Activated CD4-positive, alpha-beta memory T cell treated with anti-CD3 and anti-CD28 coated beads, Interleukin-2, amount 10 ng/mL, durations not matched to agents 7 days and 5 days (primary cell): Measurements from ENCODE around the gene TNFRSF14. TPM values are rescaled to one million over a fixed set of nuclear protein-coding genes. Genes with fewer than 3 reads are reported as not detected.

Source experiments
- CTCF ChIA-PET: fragments of 350-600 bp; sonication (Branson Sonifier 250); formaldehyde crosslinking; loops from one replicate; lab custom pipeline; 2021; ENCODE audit warnings: antibody characterized with exemption, inconsistent platforms; lab: Charles Lee
- POLR2A ChIA-PET: fragments of 350-600 bp; sonication (Branson Sonifier 250); formaldehyde crosslinking; loops from one replicate; lab custom pipeline; 2021; ENCODE audit warnings: antibody characterized with exemption; lab: Charles Lee
- DNase-seq: peaks from one replicate; pipeline ENCODE4 v3.0.0-alpha.2; 2020
- H3K27ac Mint-ChIP-seq: one replicate; pipeline ENCODE4 v1.8.0; 2021; ENCODE audit warnings: mild to moderate bottlenecking, mixed read lengths
- H3K27me3 Mint-ChIP-seq: one replicate; pipeline ENCODE4 v1.8.0; 2021; ENCODE audit warnings: mixed read lengths
- H3K36me3 Mint-ChIP-seq: one replicate; pipeline ENCODE4 v1.8.0; 2021; ENCODE audit warnings: low read depth, mixed read lengths
- H3K4me1 Mint-ChIP-seq: one replicate; pipeline ENCODE4 v1.8.0; 2021; ENCODE audit warnings: mixed read lengths
- H3K4me3 Mint-ChIP-seq: one replicate; pipeline ENCODE4 v1.8.0; 2021; ENCODE audit warnings: mild to moderate bottlenecking, mixed read lengths
- H3K9me3 Mint-ChIP-seq: one replicate; pipeline ENCODE4 v1.8.0; 2021; ENCODE audit warnings: mixed read lengths
- total RNA-seq, 2 experiments: library from RNA; stranded (reverse); gene quantifications; one replicate each; pipeline ENCODE4 v1.2.3, GENCODE V29; 2021

TNFRSF14 gene
- total RNA-seq, 2 experiments from 2014 or later, result 171 to 173 TPM

DNA sequence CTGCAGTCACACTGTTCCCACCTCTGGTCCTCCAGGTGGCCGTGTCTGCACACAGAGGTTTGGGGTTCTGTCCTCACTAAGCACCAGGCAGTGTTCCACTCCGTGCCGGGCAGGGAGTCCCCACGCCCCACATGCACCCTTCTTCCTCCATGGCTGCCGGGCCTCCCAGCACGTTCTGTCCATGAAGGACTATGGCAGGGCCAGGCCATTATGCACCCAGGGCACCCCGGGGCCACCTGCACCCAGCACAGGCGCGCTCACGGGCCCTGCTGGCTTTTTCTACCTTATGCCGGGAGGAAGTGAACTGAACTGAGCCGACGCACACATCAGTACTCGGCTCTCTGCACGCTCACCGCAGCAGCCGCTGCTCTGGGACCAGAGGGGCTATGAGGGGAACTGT, 40.0 kb upstream of the TNFRSF14 start:
- ChIA-PET POLR2A (interaction anchor here (0.9 to 1.5 kb wide), 2 partner anchors 8 to 9 kb away, joined by 3 read pairs; no protein-coding TSS in a partner anchor), CTCF (no interaction called here)
- no peaks in the 10 kb centered on the region for H3K27me3 Mint-ChIP-seq
- H3K4me1 Mint-ChIP-seq, result no peaks in the 10 kb centered on the region
- no peak for DNase-seq
- no peaks in the 10 kb centered on the region for H3K9me3 Mint-ChIP-seq
- no peak overlapping the region for H3K27ac Mint-ChIP-seq
- no peak overlapping the region for H3K4me3 Mint-ChIP-seq
- peaks cover 46% of the 10 kb centered on the region for H3K36me3 Mint-ChIP-seq

DNA sequence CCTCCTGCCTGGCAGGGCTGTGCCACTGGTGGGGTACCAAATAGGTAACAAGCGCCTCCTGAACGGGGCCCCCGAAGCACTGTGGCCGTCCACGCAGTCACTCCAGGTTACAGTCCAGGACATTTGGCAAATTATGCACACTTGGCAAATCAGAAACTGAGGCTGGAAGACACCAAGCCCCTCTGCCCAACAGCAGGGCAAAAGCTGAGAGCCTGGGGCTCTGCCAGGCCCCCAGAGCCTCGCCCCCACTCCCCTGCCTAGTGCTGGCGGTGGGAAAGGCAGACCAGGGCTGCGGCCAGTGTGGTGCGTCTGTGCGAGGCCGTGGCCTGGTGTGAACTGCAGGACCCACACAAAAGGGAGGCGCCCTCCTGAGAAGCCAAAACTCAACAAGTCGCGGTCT, 39.2 kb upstream of the TNFRSF14 start:
- no peak for DNase-seq
- Mint-ChIP-seq H3K27ac (no peak overlapping the region), H3K27me3 (no peaks in the 10 kb centered on the region), H3K4me3 (no peak overlapping the region), H3K36me3 (peaks cover 45% of the 10 kb centered on the region), H3K4me1 (no peaks in the 10 kb centered on the region), H3K9me3 (no peaks in the 10 kb centered on the region)
- POLR2A ChIA-PET, result interaction anchor here (0.9 kb wide), 1 partner anchor 10 kb away, joined by 3 read pairs; no protein-coding TSS in a partner anchor
- CTCF ChIA-PET, result no interaction called here

DNA sequence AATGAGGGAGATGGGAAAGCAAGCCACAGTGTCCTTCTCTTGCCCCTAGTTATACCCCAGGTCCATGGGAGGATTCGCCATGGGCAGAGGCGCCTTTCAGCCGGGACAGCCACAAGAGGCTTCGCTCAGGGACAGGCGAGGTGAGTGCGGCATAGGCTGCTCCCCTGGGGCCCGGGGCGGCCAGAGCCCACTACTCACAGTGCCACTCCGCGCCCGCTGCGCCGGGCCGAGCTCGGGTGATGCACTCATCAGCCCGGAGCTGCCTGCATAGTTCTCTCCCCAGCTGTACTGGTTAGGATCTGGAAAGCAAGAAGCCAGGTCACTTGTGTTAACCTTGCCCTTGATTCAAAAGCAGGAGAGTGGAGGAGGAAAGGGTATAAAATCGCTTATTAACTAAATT, 38.2 kb upstream of the TNFRSF14 start:
- peaks cover 53% of the 10 kb centered on the region for H3K36me3 Mint-ChIP-seq
- peaks cover 8% of the 10 kb centered on the region for H3K4me1 Mint-ChIP-seq
- H3K4me3 Mint-ChIP-seq, result no peak overlapping the region
- DNase-seq, result no peak
- POLR2A ChIA-PET, result no interaction called here
- no peak overlapping the region for H3K27ac Mint-ChIP-seq
- CTCF ChIA-PET, result no interaction called here
- H3K27me3 Mint-ChIP-seq, result no peaks in the 10 kb centered on the region
- no peaks in the 10 kb centered on the region for H3K9me3 Mint-ChIP-seq

DNA sequence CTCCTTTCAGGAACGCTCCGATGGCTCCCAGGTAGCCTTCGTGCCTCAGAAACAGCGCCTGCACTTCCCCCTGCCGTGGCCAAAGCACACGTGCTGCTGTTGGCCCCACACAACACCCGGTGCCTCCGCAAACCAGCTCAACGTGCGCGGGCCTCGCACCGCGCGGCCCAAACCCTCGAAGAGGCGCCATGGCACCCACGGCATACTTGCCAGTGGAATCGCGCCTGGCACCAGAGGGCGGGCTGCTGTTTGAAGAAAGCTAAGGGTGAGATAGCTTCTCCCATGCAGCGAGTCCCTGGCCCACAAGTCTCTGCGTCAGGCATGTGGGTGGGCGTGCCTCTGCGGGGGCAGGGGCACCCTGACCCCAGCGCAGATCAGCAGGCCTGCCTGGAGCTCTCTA, 37.6 kb upstream of the TNFRSF14 start:
- H3K27me3 Mint-ChIP-seq, result no peaks in the 10 kb centered on the region

DNA sequence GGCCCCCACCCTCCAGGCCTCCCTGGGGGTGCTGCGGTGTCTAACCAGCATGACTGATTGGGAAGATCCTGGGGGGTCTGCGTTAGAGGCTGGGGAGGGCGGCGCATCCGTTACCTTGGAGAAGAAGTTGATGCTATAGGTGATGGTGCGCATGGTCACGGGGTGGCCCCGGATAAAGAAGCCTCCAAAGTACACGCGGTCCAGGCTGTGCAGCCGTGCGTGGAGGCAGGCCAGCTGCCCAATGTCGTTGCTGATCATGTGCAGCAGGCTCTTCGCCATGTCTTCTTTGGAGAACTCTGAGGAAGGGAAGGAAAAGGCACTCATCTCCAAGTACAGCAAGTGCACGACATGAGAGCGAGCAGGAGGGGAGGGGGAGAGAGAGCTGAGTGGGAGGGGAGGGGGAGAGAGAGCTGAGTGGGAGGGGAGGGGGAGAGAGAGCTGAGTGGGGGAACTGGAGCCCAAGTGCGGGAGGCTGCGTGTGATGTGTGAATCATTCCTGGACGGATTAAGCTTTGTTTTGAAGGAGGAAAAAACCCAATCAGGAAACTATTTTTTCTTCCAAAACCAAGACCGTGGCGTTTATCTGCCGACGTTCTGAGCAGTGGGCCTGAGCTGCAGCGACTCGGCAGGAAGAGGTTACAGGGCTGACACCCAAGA, 37.0 kb upstream of the TNFRSF14 start:
- no peaks in the 10 kb centered on the region for H3K9me3 Mint-ChIP-seq
- no peak overlapping the region for H3K27ac Mint-ChIP-seq
- no peak overlapping the region for H3K4me3 Mint-ChIP-seq
- peaks cover 59% of the 10 kb centered on the region for H3K36me3 Mint-ChIP-seq
- no peaks in the 10 kb centered on the region for H3K27me3 Mint-ChIP-seq
- H3K4me1 Mint-ChIP-seq, result peaks cover 19% of the 10 kb centered on the region
- ChIA-PET POLR2A (no interaction called here), CTCF (no interaction called here)
- DNase-seq, result no peak

More for the DNA sequence above, 37.6 kb upstream of the TNFRSF14 start:
- ChIA-PET POLR2A (no interaction called here), CTCF (no interaction called here)
- H3K4me3 Mint-ChIP-seq, result no peak overlapping the region
- DNase-seq, result no peak
- H3K36me3 Mint-ChIP-seq, result peaks cover 58% of the 10 kb centered on the region
- no peaks in the 10 kb centered on the region for H3K9me3 Mint-ChIP-seq
- H3K27ac Mint-ChIP-seq, result no peak overlapping the region
- peaks cover 13% of the 10 kb centered on the region for H3K4me1 Mint-ChIP-seq

DNA sequence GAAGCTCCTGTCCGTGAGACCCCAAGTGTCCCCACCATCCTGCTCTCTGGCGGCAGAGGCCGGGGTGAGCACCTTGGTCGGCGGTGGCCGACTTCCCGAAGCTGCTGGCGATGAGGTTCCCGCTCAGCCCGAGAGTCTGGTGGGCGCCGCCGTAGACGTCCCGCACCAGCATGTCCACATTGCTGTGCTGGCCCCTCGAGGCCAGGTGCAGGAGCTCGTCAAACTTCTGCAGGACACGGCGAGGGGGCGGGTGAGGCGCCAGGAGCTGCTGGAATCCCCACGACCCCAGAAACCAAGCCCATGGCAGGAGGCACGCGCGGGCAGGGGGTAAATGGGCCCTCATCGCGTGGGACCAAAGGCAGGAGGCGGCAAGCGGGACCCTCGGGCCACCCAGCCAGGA, 36.4 kb upstream of the TNFRSF14 start:
- H3K4me1 Mint-ChIP-seq, result peaks cover 25% of the 10 kb centered on the region
- peaks cover 60% of the 10 kb centered on the region for H3K36me3 Mint-ChIP-seq
- H3K27ac Mint-ChIP-seq, result no peak overlapping the region
- no peak overlapping the region for H3K4me3 Mint-ChIP-seq
- H3K27me3 Mint-ChIP-seq, result no peaks in the 10 kb centered on the region
- no peak for DNase-seq
- ChIA-PET CTCF (no interaction called here), POLR2A (no interaction called here)
- H3K9me3 Mint-ChIP-seq, result no peaks in the 10 kb centered on the region

DNA sequence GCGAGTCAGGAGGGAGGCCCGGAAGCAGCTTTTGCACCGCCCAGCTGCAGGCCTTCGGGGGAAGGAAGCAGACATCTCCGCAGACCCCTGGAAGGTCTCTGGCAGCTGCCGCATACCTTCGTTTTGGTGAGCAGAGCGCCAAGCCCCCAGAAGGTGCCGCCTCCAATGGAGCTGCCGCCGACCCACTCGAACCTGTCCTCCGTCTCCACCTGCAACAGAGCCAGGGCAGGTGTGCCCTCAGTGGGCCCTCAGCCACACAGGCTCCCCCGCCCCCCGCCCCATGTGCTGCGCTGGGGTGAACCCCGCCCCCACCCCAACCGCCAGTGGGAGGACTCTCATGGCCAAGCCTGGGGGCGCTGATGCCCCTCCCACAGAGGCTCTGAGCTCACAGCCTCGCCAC, 36.0 kb upstream of the TNFRSF14 start:
- Mint-ChIP-seq H3K36me3 (peaks cover 63% of the 10 kb centered on the region), H3K27ac (no peak overlapping the region), H3K27me3 (no peaks in the 10 kb centered on the region), H3K4me3 (no peak overlapping the region), H3K4me1 (peaks cover 30% of the 10 kb centered on the region), H3K9me3 (no peaks in the 10 kb centered on the region)
- ChIA-PET POLR2A (no interaction called here), CTCF (no interaction called here)
- no peak for DNase-seq

DNA sequence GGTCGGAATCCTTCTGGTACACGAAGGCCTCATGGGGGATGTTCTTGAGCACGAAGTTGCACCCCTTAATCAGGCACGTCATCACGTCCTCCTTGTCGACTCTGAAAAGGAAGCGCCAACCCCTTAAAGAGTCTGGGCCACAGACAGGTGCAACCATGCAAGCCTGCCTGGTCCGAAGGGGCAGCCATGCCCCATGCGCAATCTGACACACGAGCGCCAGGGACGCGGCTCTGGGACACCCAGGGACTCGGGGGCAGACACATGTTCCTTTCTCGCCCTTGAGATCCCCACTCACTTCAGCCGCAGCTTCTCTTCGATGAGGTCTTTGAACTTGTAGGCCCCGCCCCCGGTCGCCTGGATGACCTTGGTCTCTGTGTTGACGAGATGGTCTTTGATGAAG, 35.4 kb upstream of the TNFRSF14 start:
- Mint-ChIP-seq H3K4me3 (no peak overlapping the region), H3K4me1 (peaks cover 30% of the 10 kb centered on the region), H3K27me3 (no peaks in the 10 kb centered on the region), H3K9me3 (no peaks in the 10 kb centered on the region), H3K36me3 (peaks cover 62% of the 10 kb centered on the region), H3K27ac (no peak overlapping the region)
- POLR2A ChIA-PET, result no interaction called here
- CTCF ChIA-PET, result no interaction called here
- no peak for DNase-seq

DNA sequence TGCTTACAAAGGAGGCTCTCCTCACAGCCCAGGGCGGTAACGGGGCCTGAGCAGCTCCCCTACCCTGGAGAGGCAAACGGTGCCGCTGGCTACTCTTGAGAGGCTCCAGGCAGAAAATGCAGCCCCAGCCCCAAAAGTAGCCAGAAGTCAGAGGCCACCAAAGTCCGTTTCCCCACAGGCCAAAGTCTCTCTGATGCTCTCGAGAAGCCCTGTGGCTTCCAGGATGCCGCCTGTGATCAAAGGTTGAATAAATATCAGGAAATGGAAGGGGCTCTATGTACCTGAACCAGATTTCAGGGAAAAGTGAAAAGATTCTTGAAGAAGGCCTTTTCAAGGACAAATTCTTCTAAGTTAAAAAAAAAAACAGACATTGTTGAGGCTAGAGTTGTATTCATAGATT, 33.9 kb upstream of the TNFRSF14 start:
- H3K4me1 Mint-ChIP-seq, result peaks cover 36% of the 10 kb centered on the region
- DNase-seq, result no peak
- no peak overlapping the region for H3K27ac Mint-ChIP-seq
- ChIA-PET POLR2A (no interaction called here), CTCF (no interaction called here)
- peaks cover 54% of the 10 kb centered on the region for H3K36me3 Mint-ChIP-seq
- no peaks in the 10 kb centered on the region for H3K9me3 Mint-ChIP-seq
- H3K4me3 Mint-ChIP-seq, result no peak overlapping the region
- peaks cover 3% of the 10 kb centered on the region for H3K27me3 Mint-ChIP-seq

DNA sequence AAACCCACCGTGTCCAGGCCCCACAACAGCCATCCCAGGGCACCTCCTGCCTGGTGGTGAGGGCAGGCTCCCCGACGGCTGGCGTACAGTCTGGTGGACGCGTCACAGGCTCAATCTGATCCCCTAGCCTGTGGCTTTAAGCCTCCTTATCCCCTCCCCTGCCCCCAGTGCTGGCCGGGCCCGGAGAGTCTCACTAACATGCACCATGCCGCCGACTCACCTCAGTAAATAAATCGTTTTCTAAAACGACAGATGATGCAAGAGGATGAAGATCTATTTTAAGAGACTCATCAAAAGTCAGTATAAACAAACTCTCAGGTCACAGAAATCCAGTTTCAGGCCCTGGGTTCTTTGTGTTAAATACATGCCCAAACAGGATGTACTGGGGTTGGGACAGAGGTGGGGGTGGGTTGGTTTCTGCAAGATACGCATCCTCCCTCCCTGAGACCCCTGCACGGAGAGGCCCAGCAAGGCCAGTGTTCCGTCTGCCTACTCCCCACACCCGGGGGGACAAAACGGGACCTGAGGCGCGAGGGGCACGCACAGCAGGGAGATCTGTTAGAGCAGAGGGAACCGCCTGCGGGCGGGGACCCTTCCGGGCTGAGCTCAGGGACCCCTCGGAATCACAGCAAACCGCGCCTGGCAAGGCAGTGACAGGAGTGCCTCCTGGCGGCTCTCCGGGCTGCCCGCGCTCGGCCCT, 32.8 kb upstream of the TNFRSF14 start:
- no peak for DNase-seq
- CTCF ChIA-PET, result interaction anchor here (0.9 to 4.2 kb wide), 10 partner anchors 24 to 328 kb away, joined by 3 to 81 read pairs (median 6); partner anchors contain the start of genes FAAP20, PEX10, PRXL2B and TNFRSF14
- POLR2A ChIA-PET, result interaction anchor here (1.2 to 13.2 kb wide), 10 partner anchors 8 to 328 kb away, joined by 3 to 228 read pairs (median 6); partner anchors contain the start of genes FAAP20, PRXL2B and TNFRSF14

DNA sequence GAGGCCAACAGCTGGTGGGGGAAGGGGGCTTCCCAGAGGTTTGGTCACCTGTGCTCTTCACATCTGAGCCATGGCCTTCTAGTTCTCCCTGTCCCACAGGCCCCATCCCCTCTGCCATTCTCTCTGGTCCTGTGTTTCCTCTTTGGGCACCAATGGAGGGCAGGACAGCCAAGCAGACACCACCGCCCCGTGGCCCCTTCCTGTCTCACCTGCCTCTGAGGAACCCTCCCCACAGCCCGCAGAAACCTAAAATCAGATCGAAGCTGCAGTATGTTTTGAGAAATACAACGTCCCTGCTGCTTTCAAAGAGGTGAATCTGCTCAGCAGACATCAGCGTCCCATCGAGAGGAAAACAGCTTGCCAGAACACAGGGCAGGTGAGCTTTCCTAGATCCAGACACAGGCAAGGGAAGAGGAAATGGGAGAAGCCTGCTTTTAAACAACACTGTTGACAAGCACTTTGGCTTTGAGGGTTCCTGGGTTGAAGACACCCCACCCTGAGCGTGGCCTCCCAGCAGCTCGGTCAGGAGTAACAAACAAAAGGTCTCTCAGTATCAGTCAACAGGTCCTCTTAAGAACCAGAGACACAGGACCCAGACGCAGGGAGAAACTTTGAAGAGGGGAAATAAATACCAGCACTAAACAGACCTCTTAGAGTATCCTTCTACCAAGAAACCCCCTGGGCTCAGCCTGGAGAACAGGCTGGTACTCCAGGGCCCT, 32.1 kb upstream of the TNFRSF14 start:
- POLR2A ChIA-PET, result interaction anchor here (0.6 to 13.2 kb wide), 13 partner anchors 9 to 329 kb away, joined by 3 to 228 read pairs (median 5); partner anchors contain the start of genes FAAP20, MORN1, PRXL2B and RER1
- Mint-ChIP-seq H3K9me3 (no peaks in the 10 kb centered on the region), H3K4me3 (peak overlapping the region; percentile 80), H3K27me3 (peaks cover 12% of the 10 kb centered on the region), H3K36me3 (peaks cover 40% of the 10 kb centered on the region), H3K4me1 (peaks cover 45% of the 10 kb centered on the region), H3K27ac (peak overlapping the region; percentile 93)
- peak; percentile 81 for DNase-seq
- CTCF ChIA-PET, result interaction anchor here (0.7 to 4.2 kb wide), 11 partner anchors 23 to 329 kb away, joined by 3 to 81 read pairs (median 4); partner anchors contain the start of genes FAAP20, PEX10, PRXL2B and TNFRSF14

More for the DNA sequence above, 32.8 kb upstream of the TNFRSF14 start:
- Mint-ChIP-seq H3K27ac (peak overlapping the region; percentile 93), H3K9me3 (no peaks in the 10 kb centered on the region), H3K4me3 (peak overlapping the region; percentile 80), H3K36me3 (peaks cover 47% of the 10 kb centered on the region), H3K27me3 (peaks cover 6% of the 10 kb centered on the region), H3K4me1 (peaks cover 40% of the 10 kb centered on the region)

DNA sequence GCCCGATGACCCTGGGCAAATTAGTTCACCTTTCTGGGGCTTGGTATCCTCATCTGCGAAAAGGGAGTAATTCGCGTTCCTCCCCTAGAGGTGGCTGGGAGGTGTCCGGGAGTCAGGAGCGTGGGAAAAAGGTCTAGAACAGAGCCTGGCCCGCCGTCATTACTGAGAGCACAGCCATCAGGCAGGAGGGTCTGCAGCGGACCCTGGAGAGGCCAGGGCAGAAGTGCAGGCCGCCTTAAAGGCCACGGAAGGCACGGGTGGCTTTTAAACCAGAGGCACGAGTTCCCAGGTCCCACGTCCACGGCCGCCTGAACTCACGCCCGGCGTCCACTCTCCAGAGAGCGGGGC, 30.6 kb upstream of the TNFRSF14 start:
- H3K9me3 Mint-ChIP-seq, result no peaks in the 10 kb centered on the region
- H3K27me3 Mint-ChIP-seq, result peaks cover 15% of the 10 kb centered on the region
- H3K4me3 Mint-ChIP-seq, result peak overlapping the region; percentile 80
- CTCF ChIA-PET, result interaction anchor here (1.0 to 4.2 kb wide), 6 partner anchors 16 to 617 kb away, joined by 3 to 81 read pairs (median 8); partner anchors contain the start of genes PRXL2B and TNFRSF14
- H3K36me3 Mint-ChIP-seq, result peaks cover 37% of the 10 kb centered on the region
- POLR2A ChIA-PET, result interaction anchor here (1.2 to 13.2 kb wide), 11 partner anchors 9 to 270 kb away, joined by 3 to 228 read pairs (median 6); partner anchors contain the start of genes MORN1, PEX10, PRXL2B and RER1
- no peak for DNase-seq
- H3K27ac Mint-ChIP-seq, result peak overlapping the region; percentile 93
- peaks cover 47% of the 10 kb centered on the region for H3K4me1 Mint-ChIP-seq
